ENCODE data around the gene FZD7.

The FZD7 gene

GRCh38 chr2:202039278-202040078, 5.8 kb downstream of the FZD7 start:
- DNase-seq: no peak

GRCh38 chr2:202040079-202040844, 6.6 kb downstream of the FZD7 start:
- DNase-seq: no peak

- DNase-seq: no peak
Observed at GRCh38 chr2:202042444-202042843, 8.8 kb downstream of the FZD7 start.

GRCh38 chr2:202043475-202043874, 9.8 kb downstream of the FZD7 start:
- no peak for DNase-seq

- DNase-seq: no peak
Observed at GRCh38 chr2:202044777-202045176, 11.1 kb downstream of the FZD7 start.

GRCh38 chr2:202046572-202046971, 12.9 kb downstream of the FZD7 start:
- DNase-seq: no peak

- no peak for DNase-seq
Observed at GRCh38 chr2:202049092-202049728, 15.6 kb downstream of the FZD7 start.

GRCh38 chr2:202049840-202050239, 16.2 kb downstream of the FZD7 start:
- no peak for DNase-seq

GRCh38 chr2:202050652-202051051, 17.0 kb downstream of the FZD7 start:
- no peak for DNase-seq

GRCh38 chr2:202051499-202052161, 18.0 kb downstream of the FZD7 start:
- no peak for DNase-seq

- no peak for DNase-seq
Observed at GRCh38 chr2:202052235-202052634, 18.6 kb downstream of the FZD7 start.

GRCh38 chr2:202054679-202055078, 21.0 kb downstream of the FZD7 start:
- DNase-seq: no peak

- no peak for DNase-seq
Observed at GRCh38 chr2:202056611-202057010, 23.0 kb downstream of the FZD7 start.

GRCh38 chr2:202060218-202060617, 26.6 kb downstream of the FZD7 start:
- DNase-seq: no peak

- DNase-seq: no peak
Observed at GRCh38 chr2:202061695-202062094, 28.0 kb downstream of the FZD7 start.

GRCh38 chr2:202064171-202064880, 30.7 kb downstream of the FZD7 start:
- DNase-seq: no peak

- no peak for DNase-seq
Observed at GRCh38 chr2:202064881-202065230, 31.2 kb downstream of the FZD7 start.

GRCh38 chr2:202065876-202066275, 32.2 kb downstream of the FZD7 start:
- no peak for DNase-seq

- DNase-seq: no peak
Observed at GRCh38 chr2:202066875-202067274, 33.2 kb downstream of the FZD7 start.

GRCh38 chr2:202067589-202067988, 33.9 kb downstream of the FZD7 start:
- DNase-seq: no peak

- no peak for DNase-seq
Observed at GRCh38 chr2:202069170-202070067, 35.8 kb downstream of the FZD7 start.

- no peak for DNase-seq
Observed at GRCh38 chr2:202071107-202071506, 37.5 kb downstream of the FZD7 start.

All from NCI-H510A (cell line).